Retinal pigment epithelial cell (primary cell): ENCODE results near the gene HRH3.

Experiments
- DNase-seq: peaks from one replicate; pipeline ENCODE4 v3.0.0-alpha.2; 2010; ENCODE audit warnings: low read depth
- H3K4me3 ChIP-seq: 2 replicates; pipeline ENCODE4 v1.5.1; 2011; ENCODE audit warnings: mild to moderate bottlenecking, low read length, control low read depth, moderate library complexity
- CTCF ChIP-seq: conservative IDR thresholded peaks from 2 replicates; pipeline ENCODE4 v1.5.1; 2011; ENCODE audit warnings: low read depth, low read length, control low read depth, inconsistent platforms

The HRH3 gene

DNA sequence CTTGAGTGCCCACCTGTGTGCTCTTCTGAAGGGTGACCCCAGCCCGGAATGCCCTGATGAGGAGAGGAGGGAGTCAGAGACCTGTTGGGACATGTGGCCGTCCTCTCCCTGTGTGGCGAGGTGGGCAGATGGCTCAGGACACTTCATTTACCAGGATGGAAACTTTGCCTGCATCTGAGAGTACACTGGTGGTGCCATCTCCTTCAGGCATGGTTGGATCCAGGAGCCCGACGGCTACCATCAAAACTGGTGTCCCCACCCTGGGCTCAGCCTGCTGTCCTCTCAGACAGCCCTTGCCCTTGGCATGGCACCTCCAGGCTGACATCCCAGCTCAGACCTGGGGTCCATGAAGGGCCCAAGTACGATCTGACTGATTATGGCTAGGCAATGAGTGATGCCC, 11.2 kb upstream of the HRH3 start:
- TF ChIP-seq CTCF: no peak
- DNase-seq: no peak
- no peak overlapping the region for H3K4me3 ChIP-seq

DNA sequence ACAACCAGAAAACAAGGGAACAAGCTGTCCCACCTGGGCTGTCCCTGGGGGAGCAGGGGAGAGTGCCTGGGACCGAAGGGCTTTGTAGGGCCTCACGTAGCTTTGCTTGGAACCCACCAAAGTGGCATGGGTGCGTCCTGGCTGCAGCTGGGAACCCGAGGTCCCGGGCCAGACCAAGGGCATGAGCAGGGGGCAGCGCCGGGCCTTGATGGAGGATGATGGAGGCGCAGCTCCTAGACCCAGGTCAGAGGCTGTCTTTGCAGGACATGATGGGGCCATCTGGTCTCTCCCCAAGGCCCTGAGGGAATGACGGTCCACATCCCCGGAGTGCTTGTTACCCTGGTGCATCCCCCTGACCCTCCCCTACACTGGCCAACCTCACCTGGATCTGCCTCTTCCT, 10.6 kb upstream of the HRH3 start:
- H3K4me3 ChIP-seq: no peak overlapping the region
- TF ChIP-seq CTCF: no peak
- DNase-seq: no peak

DNA sequence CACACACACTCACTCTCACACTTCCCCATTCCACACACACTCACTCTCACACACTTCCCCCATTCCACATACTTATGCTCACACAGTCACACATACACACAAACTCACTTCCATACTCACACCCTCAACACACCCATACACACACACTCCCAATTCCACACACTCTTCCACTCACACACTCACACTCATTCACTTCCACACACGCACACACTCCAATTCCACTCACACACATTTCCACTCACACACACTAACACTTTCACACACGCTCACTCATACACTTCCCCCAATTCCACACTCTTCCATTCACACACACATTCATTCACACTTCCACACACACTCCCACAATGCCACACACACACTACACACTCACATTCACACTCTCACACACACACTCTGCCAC, 10.2 kb upstream of the HRH3 start:
- no peak for DNase-seq
- no peak overlapping the region for H3K4me3 ChIP-seq
- TF ChIP-seq CTCF: no peak

DNA sequence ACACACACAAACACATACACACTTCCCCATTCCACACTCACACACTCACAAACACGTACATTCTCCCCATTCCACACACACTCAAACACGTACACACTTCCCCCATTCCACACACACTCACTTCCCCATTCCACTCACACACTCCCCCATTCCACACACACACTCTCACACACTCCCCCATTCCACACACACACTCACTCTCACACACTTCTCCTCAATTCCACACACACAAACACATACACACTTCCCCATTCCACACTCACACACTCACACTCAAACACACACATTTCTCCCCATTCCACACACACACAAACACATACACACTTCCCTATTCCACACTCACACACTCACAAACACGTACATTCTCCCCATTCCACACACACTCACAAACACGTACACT, 9.6 kb upstream of the HRH3 start:
- DNase-seq: no peak
- no peak overlapping the region for H3K4me3 ChIP-seq
- TF ChIP-seq CTCF: no peak

DNA sequence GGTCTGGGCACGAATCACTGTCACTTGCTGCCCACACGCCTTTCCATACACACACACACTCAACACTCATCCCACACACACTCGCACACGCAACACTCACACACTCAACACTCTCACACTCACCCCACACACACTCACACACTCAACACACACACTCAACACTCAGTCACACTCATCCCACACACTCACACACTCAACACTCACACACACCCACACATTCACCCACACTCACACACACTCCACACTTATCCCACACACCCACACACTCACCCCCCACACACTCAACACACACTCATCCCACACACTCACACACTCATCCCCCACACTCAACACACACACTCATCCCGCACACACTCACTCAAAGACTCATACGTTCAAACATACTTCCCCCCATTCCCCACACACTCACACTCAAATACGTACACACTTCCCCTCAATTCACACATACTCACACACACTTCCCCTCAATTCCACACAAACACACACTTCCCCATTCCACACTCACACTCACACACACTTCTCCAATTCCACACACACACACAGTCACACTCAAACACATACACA, 9.0 kb upstream of the HRH3 start:
- H3K4me3 ChIP-seq: no peak overlapping the region
- TF ChIP-seq CTCF: no peak
- DNase-seq: no peak

GRCh38 chr20:62227977-62228958, 8.2 kb upstream of the HRH3 start:
- H3K4me3 ChIP-seq: no peak overlapping the region
- TF ChIP-seq CTCF: no peak
- DNase-seq: no peak

GRCh38 chr20:62227591-62227976, 7.5 kb upstream of the HRH3 start:
- no peak for TF ChIP-seq CTCF
- DNase-seq: no peak
- H3K4me3 ChIP-seq: no peak overlapping the region
